Globus pallidus (tissue), 1 donor: ENCODE results near the gene SLC24A3.

Experiments
- DNase-seq: peaks from one replicate; pipeline ENCODE4 v3.0.0-alpha.2; 2015; ENCODE audit warnings: low spot score

Gene SLC24A3

DNA sequence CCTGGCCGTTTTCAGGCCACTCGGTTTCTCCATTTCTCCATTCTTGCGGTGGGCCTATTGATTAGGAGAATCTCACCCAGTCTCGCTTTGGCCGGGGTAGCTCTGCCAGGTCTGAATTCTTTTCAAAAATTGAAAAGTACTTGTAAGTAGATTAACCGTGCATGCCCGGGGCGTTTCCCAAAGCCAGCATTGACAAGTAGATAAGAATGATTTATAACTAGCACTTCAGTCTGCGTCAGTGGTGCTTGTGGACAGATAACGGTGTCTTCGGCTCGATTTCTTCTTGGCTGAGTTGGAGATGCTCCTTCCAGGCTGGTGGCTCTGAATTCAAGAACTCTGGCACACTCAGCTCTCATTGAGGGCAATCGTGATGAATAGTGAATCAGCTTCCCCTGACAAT is 29.0 kb downstream of the SLC24A3 start:
- no peak for DNase-seq

- no peak for DNase-seq
These were observed 31.8 kb downstream of the SLC24A3 start for GRCh38 chr20:19244291-19244690.

- no peak for DNase-seq
These were observed 36.9 kb downstream of the SLC24A3 start for GRCh38 chr20:19249106-19249879.

GRCh38 chr20:19250346-19250745 is 37.9 kb downstream of the SLC24A3 start:
- no peak for DNase-seq

DNA sequence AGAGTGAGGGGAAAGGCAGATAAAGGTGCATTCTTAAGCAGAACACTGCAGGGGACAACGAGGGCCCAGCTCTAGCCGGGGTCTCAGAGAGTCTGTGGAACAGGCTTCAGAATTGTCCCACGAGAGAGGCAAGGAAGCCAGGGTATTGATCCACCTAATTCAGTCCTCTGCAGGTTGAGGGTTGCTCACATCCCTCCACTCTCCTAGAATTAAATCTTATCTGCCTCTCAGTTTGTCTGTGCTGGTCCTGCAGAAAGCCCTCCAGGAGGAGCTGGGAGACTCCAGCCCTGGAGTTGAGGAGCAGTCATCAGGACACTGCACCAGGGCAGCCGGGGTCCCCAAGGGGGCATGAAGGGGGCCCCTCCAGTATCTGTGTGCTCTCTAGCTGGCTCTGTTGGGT is 39.1 kb downstream of the SLC24A3 start:
- DNase-seq = no peak

- DNase-seq = no peak
These were observed 39.5 kb downstream of the SLC24A3 start for GRCh38 chr20:19251958-19252357.

DNA sequence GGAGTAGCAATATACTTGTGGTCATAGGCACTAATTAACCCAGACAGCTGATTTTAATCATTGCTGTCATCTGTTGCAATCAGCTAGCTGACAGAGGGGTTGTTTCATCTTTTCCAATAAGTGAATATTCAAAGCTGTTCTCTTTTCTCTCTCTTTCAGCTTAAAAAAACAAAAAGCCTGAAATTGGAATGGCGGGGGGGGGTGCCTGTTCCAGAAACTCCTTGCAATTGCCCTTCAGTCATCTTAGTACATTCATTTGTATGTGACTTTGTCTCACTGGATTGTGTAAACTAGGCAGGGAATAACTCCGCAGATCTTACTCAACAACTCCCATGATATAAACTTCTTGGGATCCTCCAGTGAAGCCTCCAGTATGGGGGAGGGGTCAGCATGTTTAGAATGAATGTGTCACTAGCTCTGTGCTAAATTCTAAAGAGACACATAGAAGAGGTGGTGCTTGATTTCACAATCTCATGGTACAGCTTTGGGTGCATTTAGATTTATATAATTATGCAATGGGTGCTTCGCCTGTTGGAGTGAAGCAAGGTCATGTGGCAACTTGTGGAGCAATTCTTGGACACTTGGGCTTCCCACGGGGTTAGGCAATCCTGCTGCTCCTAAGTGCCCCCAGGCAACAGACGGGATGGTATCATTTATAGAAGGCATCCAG is 40.1 kb downstream of the SLC24A3 start:
- no peak for DNase-seq

- DNase-seq = no peak
These were observed 40.9 kb downstream of the SLC24A3 start for GRCh38 chr20:19253316-19253715.

DNA sequence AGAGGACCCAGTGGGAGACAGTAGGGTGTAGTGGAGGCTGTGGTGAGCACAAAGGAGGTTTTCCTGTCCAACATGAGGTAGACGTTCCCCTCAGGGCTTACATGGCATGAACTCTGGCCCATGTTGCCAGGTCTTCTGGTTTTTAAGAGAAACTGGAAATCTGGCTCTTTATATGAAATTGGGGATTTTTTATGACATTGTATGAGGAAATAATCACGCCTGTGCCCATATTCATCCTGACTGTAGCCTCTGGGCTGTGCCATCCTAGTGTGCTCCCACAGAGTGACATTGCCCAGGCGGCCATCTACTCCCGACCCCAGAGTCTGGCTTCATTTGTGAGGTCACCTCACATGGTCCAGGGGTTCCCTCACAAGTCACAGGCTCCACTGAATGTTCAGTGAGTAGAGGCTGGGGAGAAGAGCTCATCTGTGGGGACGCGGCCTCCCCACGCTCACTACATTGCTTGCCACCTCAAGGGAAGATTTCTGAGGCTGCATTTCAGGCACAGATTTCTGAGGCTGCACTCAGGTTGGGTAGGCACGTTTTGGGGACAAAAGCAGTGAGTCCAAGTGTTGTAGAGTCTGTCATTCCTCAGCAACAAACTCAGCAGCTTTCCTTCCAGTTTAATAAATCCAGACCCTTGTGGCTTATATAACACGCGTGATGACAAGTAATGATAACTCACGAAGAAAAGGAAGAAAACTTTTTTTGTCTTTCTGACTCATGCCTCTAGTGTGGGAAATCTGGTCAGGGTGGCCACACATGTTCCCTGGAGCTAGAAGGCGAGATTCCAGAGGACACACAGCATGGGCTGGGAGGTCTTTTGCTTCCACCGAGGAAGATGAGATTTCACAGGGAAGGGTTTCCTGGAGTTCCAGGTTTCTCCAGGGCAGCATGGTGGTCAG is 41.7 kb downstream of the SLC24A3 start:
- no peak for DNase-seq

DNA sequence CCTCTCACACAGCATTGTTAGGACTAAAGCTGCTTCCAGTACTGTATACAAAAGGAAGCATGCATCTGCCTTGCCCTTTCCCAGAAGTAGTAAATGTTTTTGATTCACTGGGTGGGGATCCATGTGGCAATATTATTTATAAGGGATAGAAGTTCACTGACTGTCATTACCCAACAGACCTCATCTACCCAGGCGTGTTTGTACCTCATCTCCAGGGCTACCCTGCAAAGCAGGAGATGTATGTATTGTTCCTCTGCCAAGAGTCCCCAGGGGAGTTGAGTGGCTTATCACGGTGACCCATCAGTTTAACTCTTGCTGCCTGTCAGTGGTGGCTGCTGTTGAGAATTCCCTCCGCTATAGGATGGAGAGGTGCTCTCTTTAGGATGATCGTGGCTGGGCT is 42.5 kb downstream of the SLC24A3 start:
- no peak for DNase-seq

- no peak for DNase-seq
These were observed 43.6 kb downstream of the SLC24A3 start for GRCh38 chr20:19256085-19256484.

GRCh38 chr20:19256906-19257595 is 44.6 kb downstream of the SLC24A3 start:
- no peak for DNase-seq

DNA sequence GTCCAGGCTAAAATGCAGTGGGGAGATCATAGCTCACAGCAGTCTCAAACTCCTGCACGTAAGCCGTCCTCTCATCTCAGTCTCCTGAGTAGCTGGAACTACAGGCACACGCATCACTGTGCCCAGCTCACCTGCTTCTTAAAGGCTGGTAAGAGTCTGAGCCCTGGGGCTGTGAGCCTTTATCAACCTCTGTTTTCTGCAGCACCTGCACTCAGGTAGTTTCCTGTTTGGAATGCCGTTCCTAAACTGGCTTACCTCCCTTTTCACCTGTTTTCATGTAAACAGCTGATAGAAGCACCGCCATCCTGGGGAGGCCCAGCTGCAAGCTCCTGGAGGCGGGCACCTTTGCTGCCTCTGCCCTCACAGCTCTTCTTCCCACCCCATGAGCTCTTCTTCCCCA is 45.4 kb downstream of the SLC24A3 start:
- DNase-seq = no peak

DNA sequence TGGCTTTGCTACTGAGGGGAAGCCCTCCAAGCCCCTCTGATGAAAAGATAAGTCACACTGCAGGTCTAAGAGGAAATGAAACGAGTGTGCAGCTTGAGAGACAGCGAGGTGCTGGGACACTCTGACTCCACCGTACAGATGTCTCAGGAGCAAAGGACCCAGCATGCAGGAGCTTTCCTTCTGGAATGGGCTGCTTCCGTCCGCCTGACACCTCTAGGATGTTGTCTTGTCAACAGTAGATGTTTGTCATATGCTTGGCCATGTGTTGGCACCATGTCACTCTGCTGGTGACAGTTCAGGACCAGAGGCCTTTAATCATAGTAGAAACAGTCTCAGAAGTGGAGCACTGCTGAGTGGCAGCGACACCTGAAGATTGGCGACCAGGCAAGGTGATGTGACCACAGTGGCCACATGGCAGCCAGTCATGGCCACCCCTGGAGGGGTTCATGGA is 46.7 kb downstream of the SLC24A3 start:
- DNase-seq = no peak

DNA sequence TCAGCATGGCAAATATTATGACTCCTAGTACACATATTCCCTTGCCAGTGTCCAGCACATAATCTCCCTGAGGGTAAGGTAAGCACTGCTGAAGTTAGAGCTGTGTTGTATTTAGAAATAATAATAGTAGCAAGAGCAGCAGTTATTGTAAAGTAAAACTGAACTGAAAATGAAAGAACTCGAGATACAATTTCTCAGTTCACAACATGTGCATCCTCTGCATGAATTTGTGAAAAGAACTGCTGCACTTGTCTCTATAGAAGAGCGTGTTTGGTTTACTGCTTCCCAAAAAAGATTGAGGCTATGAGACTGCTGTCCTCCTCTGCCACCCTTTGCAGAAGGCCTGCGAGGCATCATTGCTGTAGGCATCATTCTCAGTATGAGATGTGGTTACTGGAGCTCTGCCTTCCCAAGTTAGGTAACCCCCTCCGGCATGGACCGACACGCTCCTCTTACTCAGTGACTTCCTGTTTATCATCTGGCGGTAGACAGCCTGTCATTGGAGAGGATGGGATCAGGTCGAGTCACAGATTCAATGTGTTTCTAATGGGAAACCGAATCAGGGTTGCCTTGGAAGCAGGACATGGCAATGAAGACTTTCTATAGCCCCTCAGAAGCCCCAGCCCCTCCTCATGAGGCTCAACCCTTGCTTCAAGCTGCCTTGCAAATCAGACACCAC is 48.1 kb downstream of the SLC24A3 start:
- DNase-seq = no peak

GRCh38 chr20:19264191-19264590 is 51.7 kb downstream of the SLC24A3 start:
- DNase-seq = no peak

DNA sequence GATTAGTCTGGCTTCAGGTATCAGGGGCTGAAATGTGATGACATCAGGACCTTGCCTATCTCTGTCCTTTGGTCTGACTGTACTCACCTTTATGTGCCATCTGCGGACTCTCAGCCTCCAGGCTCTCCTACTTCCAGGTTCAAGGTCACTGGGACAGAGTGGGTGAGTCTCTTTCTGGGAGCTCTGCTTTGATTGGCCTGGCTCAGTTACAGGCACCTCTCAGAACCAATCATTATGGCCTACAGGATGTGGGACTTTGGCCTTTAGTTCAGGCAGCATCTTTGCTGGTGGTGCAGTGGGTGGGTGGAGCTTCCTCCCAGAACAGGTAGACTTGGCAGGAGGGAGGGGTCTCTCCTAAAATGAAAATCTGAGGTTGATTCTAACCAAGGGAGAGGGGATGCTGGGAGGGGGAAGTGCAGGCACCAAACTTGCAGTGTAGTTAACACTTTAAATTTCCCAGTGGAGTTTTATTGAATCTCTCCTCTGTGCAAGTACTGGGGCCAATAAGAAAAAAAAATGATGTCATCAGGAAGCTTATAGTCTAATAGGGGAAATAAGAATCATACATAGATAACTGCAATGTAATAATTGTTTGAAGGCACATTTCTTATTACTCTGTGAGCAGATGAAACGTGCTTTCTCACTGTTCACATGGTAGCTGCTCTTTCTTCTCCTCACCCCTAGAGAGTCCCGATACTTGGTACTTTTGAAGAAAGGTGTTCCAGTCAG is 53.4 kb downstream of the SLC24A3 start:
- no peak for DNase-seq

DNA sequence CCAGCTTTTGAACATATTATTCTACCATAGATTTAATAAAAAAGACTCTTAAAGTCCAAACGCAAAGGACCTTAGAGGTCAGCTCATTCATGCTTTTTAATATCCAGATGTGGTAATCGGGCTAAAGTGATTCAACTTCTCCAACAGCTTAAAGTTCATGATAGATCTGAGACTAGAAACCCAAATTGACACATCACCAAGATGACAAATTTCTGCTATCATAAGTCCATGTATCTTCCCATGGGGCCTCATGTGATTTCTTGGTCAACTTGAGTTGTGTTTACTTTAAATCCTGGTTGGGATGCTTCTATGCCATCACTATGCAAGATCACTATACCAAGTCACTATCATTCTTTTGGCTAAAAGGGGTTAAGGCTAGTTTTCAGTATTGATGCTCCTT is 56.0 kb downstream of the SLC24A3 start:
- DNase-seq = no peak

GRCh38 chr20:19269737-19270340 is 57.4 kb downstream of the SLC24A3 start:
- DNase-seq = no peak
